Mesendoderm (in vitro differentiated cells): ENCODE measurements around the gene CDKN1B. TPM values are rescaled to one million over a fixed set of nuclear protein-coding genes. Genes with fewer than 3 reads are reported as not detected.
A peak's percentile ranks its signal among the peaks of the same experiment; 100 is the strongest.

ENCODE experiments used
- DNase-seq: peaks from one replicate; pipeline ENCODE4 v3.0.0; 2013
- H2AK5ac ChIP-seq: 2 replicates; pipeline ENCODE4 v1.6.1; 2013; ENCODE audit warnings: low read length, inconsistent platforms
- H2BK120ac ChIP-seq: 2 replicates; pipeline ENCODE4 v1.6.1; 2013; ENCODE audit warnings: low read depth, mild to moderate bottlenecking, low read length, moderate library complexity, mixed read lengths
- H2BK15ac ChIP-seq: replicated peaks from 2 replicates; pipeline ENCODE4 v1.6.1; 2013; ENCODE audit warnings: low read depth, mild to moderate bottlenecking, moderate library complexity
- H2BK5ac ChIP-seq: 2 replicates; pipeline ENCODE4 v1.6.1; 2013; ENCODE audit warnings: low read length, inconsistent platforms
- H3K18ac ChIP-seq: 2 replicates; pipeline ENCODE4 v1.6.1; 2013; ENCODE audit warnings: mild to moderate bottlenecking, low read length, mixed read lengths
- H3K23ac ChIP-seq: one replicate; pipeline ENCODE4 v1.6.1; 2013; ENCODE audit warnings: low read length
- H3K27ac ChIP-seq: 2 replicates; pipeline ENCODE4 v1.5.1; 2013; ENCODE audit warnings: low read depth, mild to moderate bottlenecking, inconsistent platforms, low read length, moderate library complexity
- H3K27me3 ChIP-seq: 2 replicates; pipeline ENCODE4 v1.6.1; 2013; ENCODE audit warnings: low read length, control low read depth, mild to moderate bottlenecking, inconsistent platforms; ENCODE audit not compliant: insufficient read depth, poor library complexity
- H3K36me3 ChIP-seq: 2 replicates; pipeline ENCODE4 v1.6.1; 2013; ENCODE audit warnings: low read length, inconsistent platforms; ENCODE audit not compliant: control insufficient read depth, insufficient read depth
- H3K4ac ChIP-seq: one replicate; pipeline ENCODE4 v1.6.1; 2013; ENCODE audit warnings: low read depth, mild to moderate bottlenecking, low read length, moderate library complexity
- H3K4me1 ChIP-seq: 2 replicates; pipeline ENCODE4 v1.6.1; 2013; ENCODE audit warnings: low read depth, low read length, inconsistent platforms; ENCODE audit not compliant: control insufficient read depth
- H3K4me2 ChIP-seq: 2 replicates; pipeline ENCODE4 v1.6.1; 2013; ENCODE audit warnings: low read length
- H3K4me3 ChIP-seq: 2 replicates; pipeline ENCODE4 v1.5.1; 2013; ENCODE audit warnings: mild to moderate bottlenecking, low read length
- H3K56ac ChIP-seq: one replicate; pipeline ENCODE4 v1.6.1; 2013; ENCODE audit warnings: low read length
- H3K79me1 ChIP-seq: 2 replicates; pipeline ENCODE4 v1.6.1; 2013; ENCODE audit warnings: low read length, inconsistent platforms
- H3K79me2 ChIP-seq: 2 replicates; pipeline ENCODE4 v1.6.1; 2013; ENCODE audit warnings: mild to moderate bottlenecking, low read length; ENCODE audit not compliant: control insufficient read depth, insufficient read depth
- H3K9ac ChIP-seq: 2 replicates; pipeline ENCODE4 v1.6.1; 2013; ENCODE audit warnings: low read length, inconsistent platforms
- H4K5ac ChIP-seq: one replicate; pipeline ENCODE4 v1.6.1; 2013; ENCODE audit warnings: low read length
- H4K8ac ChIP-seq: one replicate; pipeline ENCODE4 v1.6.1; 2013; ENCODE audit warnings: low read depth, mild to moderate bottlenecking, control low read depth, low read length, moderate library complexity
- WGBS: extraction: QIAGEN DNeasy Blood & Tissue Kit; methylation state at CpG from one replicate; pipeline ENCODE4 v1.1.7; 2013; ENCODE audit warnings: low lambda C conversion rate, missing lambda C conversion rate; ENCODE audit not compliant: insufficient coverage; ENCODE audit errors: extremely low coverage; 5-methylcytosine and 5-hydroxymethylcytosine counted together
- polyA plus RNA-seq, 2 experiments: library from polyadenylated mRNA; stranded (reverse); fragments of 200-250 nt; gene quantifications; one replicate each; pipeline ENCODE4 v1.2.3, GENCODE V29; 2013

Gene CDKN1B
- 7.9 TPM for polyA plus RNA-seq (2013, experiment 1 of 2)
- polyA plus RNA-seq (2013, experiment 2 of 2), result 7.8 TPM

GRCh38 chr12:12716793-12717585 lies at the start of gene CDKN1B:
Gene CDKN1B, plus strand, starts transcription at chr12:12717368. Its CDS starts 472 bp downstream, at chr12:12717840.
- no peaks in the 10 kb centered on the region for H3K36me3 ChIP-seq
- H3K79me1 ChIP-seq, result peaks cover 3% of the 10 kb centered on the region
- peak within 1 kb of the TSS; percentile 94 for H3K56ac ChIP-seq
- H2BK15ac ChIP-seq, result no peak within 1 kb of the TSS
- H2BK5ac ChIP-seq, result peak within 1 kb of the TSS; percentile 12
- peak within 1 kb of the TSS; percentile 94 for H3K18ac ChIP-seq
- H3K23ac ChIP-seq, result peak within 1 kb of the TSS; percentile 81
- WGBS, result no CpG with 5 or more reads among the region's 81 CpGs
- peak; percentile 84 for DNase-seq
- H4K8ac ChIP-seq, result no peak within 1 kb of the TSS
- H3K4me3 ChIP-seq, result peak within 1 kb of the TSS; percentile 84
- peak within 1 kb of the TSS; percentile 77 for H3K4ac ChIP-seq
- H3K4me2 ChIP-seq, result peak within 1 kb of the TSS; percentile 88
- peak within 1 kb of the TSS; percentile 92 for H3K27ac ChIP-seq
- H2AK5ac ChIP-seq, result no peak within 1 kb of the TSS
- H3K27me3 ChIP-seq, result no peaks in the 10 kb centered on the region
- peak within 1 kb of the TSS; percentile 80 for H3K9ac ChIP-seq
- peaks cover 3% of the 10 kb centered on the region for H3K4me1 ChIP-seq
- no peak within 1 kb of the TSS for H4K5ac ChIP-seq
- peaks cover 9% of the 10 kb centered on the region for H3K79me2 ChIP-seq
- peak within 1 kb of the TSS; percentile 75 for H2BK120ac ChIP-seq

GRCh38 chr12:12668005-12668404 lies 49.2 kb upstream of the CDKN1B start:
- Histone ChIP-seq H3K18ac (no peak overlapping the region), H3K36me3 (no peaks in the 10 kb centered on the region), H2BK5ac (no peak overlapping the region), H3K4me1 (no peaks in the 10 kb centered on the region), H2BK15ac (no peak overlapping the region), H4K8ac (no peak overlapping the region), H3K4me2 (no peak overlapping the region), H2BK120ac (no peak overlapping the region), H3K23ac (no peak overlapping the region), H2AK5ac (no peak overlapping the region), H3K79me2 (no peaks in the 10 kb centered on the region), H3K9ac (no peak overlapping the region), H3K4me3 (no peak overlapping the region), H3K27me3 (no peaks in the 10 kb centered on the region), H3K79me1 (no peaks in the 10 kb centered on the region), H3K4ac (no peak overlapping the region), H4K5ac (no peak overlapping the region), H3K56ac (no peak overlapping the region), H3K27ac (no peak overlapping the region)
- WGBS, result no CpG with 5 or more reads among the region's 1 CpG
- no peak for DNase-seq

GRCh38 chr12:12669020-12669419 lies 48.1 kb upstream of the CDKN1B start:
- H3K36me3 ChIP-seq, result no peaks in the 10 kb centered on the region
- no peak overlapping the region for H3K56ac ChIP-seq
- H3K4me1 ChIP-seq, result no peaks in the 10 kb centered on the region
- H3K4me3 ChIP-seq, result no peak overlapping the region
- no peak overlapping the region for H3K23ac ChIP-seq
- no peak overlapping the region for H4K5ac ChIP-seq
- WGBS, result no CpG with 5 or more reads among the region's 2 CpGs
- no peak overlapping the region for H3K27ac ChIP-seq
- DNase-seq, result no peak
- no peak overlapping the region for H4K8ac ChIP-seq
- no peak overlapping the region for H3K4me2 ChIP-seq
- no peak overlapping the region for H2BK5ac ChIP-seq
- H3K9ac ChIP-seq, result no peak overlapping the region
- H2BK15ac ChIP-seq, result no peak overlapping the region
- no peak overlapping the region for H3K4ac ChIP-seq
- no peaks in the 10 kb centered on the region for H3K79me1 ChIP-seq
- no peak overlapping the region for H3K18ac ChIP-seq
- no peak overlapping the region for H2BK120ac ChIP-seq
- H2AK5ac ChIP-seq, result no peak overlapping the region
- no peaks in the 10 kb centered on the region for H3K79me2 ChIP-seq
- no peaks in the 10 kb centered on the region for H3K27me3 ChIP-seq

- H3K23ac ChIP-seq, result no peak overlapping the region
- H3K18ac ChIP-seq, result no peak overlapping the region
- H3K4me1 ChIP-seq, result peaks cover 3% of the 10 kb centered on the region
Observed at GRCh38 chr12:12671850-12672660, 45.1 kb upstream of the CDKN1B start.

DNA sequence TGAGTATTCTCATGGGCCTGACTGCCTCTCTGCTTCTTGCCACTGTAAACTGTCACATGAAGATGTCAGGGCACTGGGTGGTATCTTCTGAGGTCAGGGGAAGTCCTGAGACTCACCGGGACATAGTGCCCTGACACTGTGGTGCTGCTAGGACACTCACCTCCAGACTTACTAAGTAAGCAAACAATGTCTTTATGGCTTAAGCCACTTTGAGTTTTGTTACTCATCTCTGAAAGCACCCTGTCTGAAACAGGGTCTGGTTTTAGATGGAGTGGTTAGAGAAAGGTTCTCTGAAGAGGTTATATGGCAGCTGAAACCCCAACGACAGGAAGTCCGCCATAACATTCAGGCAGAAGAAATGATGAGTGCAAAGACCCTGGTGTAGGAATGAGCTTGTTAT lies 43.9 kb upstream of the CDKN1B start:
- Histone ChIP-seq H3K18ac (no peak overlapping the region), H3K79me2 (no peaks in the 10 kb centered on the region)

More at GRCh38 chr12:12671850-12672660, 45.1 kb upstream of the CDKN1B start:
- Histone ChIP-seq H3K27me3 (no peaks in the 10 kb centered on the region), H3K9ac (no peak overlapping the region), H3K56ac (no peak overlapping the region), H3K79me2 (no peaks in the 10 kb centered on the region), H4K5ac (no peak overlapping the region), H2BK5ac (no peak overlapping the region), H2AK5ac (no peak overlapping the region), H2BK15ac (no peak overlapping the region), H4K8ac (no peak overlapping the region), H3K4ac (no peak overlapping the region), H3K27ac (no peak overlapping the region), H3K36me3 (no peaks in the 10 kb centered on the region), H3K79me1 (no peaks in the 10 kb centered on the region), H3K4me3 (no peak overlapping the region), H3K4me2 (no peak overlapping the region), H2BK120ac (no peak overlapping the region)
- DNase-seq, result no peak
- no CpG with 5 or more reads among the region's 8 CpGs for WGBS

More for the DNA sequence above, 43.9 kb upstream of the CDKN1B start:
- no peak overlapping the region for H3K56ac ChIP-seq
- no peak overlapping the region for H2BK15ac ChIP-seq
- no CpG with 5 or more reads among the region's 3 CpGs for WGBS
- no peak overlapping the region for H3K23ac ChIP-seq
- H3K4me3 ChIP-seq, result no peak overlapping the region
- no peak overlapping the region for H3K4ac ChIP-seq
- no peak overlapping the region for H2BK120ac ChIP-seq
- H3K79me1 ChIP-seq, result no peaks in the 10 kb centered on the region
- no peak overlapping the region for H3K27ac ChIP-seq
- DNase-seq, result no peak
- H2AK5ac ChIP-seq, result no peak overlapping the region
- H3K4me1 ChIP-seq, result peaks cover 3% of the 10 kb centered on the region
- no peak overlapping the region for H2BK5ac ChIP-seq
- H3K4me2 ChIP-seq, result no peak overlapping the region
- no peaks in the 10 kb centered on the region for H3K27me3 ChIP-seq
- no peaks in the 10 kb centered on the region for H3K36me3 ChIP-seq
- H4K8ac ChIP-seq, result no peak overlapping the region
- no peak overlapping the region for H4K5ac ChIP-seq
- no peak overlapping the region for H3K9ac ChIP-seq
